WERI-Rb-1 (cell line): ENCODE data around the gene PRKAR2A.
"Not testable (repeated sequence)": the region's sequence is repeated elsewhere in the genome, so short reads cannot be mapped to it uniquely, and the experiment has no call there.

Source experiments
- DNase-seq: peaks from one replicate; pipeline ENCODE4 v3.0.0-alpha.2; 2020
- H3K27ac ChIP-seq: fragments of 250-450 bp; sonication (Bioruptor Pico); 2 replicates; pipeline ENCODE4 v1.5.1; 2020; ENCODE audit warnings: mild to moderate bottlenecking, moderate library complexity
- H3K27me3 ChIP-seq: fragments of 250-450 bp; sonication (Bioruptor Pico); 2 replicates; pipeline ENCODE4 v1.5.1; 2021; ENCODE audit warnings: mild to moderate bottlenecking, low read depth, moderate library complexity; ENCODE audit not compliant: insufficient read depth, severe bottlenecking
- H3K36me3 ChIP-seq: fragments of 250-450 bp; sonication (Bioruptor Pico); 2 replicates; pipeline ENCODE4 v1.5.1; 2020; ENCODE audit warnings: mild to moderate bottlenecking, moderate library complexity
- H3K4me3 ChIP-seq: 2 replicates; pipeline ENCODE4 v1.5.1; 2011; ENCODE audit warnings: low read depth, mild to moderate bottlenecking, control low read depth, low read length
- H3K9me3 ChIP-seq: fragments of 250-450 bp; sonication (Bioruptor Pico); 2 replicates; pipeline ENCODE4 v1.5.1; 2021; ENCODE audit warnings: mild to moderate bottlenecking, moderate library complexity; ENCODE audit not compliant: severe bottlenecking
- TF ChIP-seq, protein P1 (sequence below): IDR thresholded peaks from 2 replicates; pipeline ENCODE4 v1.5.1; 2011; ENCODE audit warnings: low read depth, mild to moderate bottlenecking, control low read depth, inconsistent platforms, low read length

PRKAR2A gene

DNA sequence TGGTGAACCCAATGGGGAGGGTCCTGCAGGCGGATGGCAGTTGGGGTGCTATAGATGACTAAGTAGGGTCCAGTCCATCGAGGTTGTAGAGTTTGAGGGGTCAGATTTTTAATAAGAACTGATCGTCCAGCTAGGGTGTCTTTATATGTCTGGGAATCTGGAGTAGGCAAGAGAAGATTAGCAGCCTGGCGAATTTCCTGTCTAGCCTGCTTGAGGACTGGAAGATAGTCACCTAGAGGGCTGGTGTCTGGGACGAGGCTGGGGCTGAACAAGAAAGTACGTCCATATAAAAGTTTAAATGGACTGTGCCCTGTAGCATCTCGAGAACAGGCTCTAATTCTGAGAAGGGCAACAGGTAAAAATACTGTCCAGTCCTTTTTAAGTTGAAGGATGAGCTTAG lies 123.9 kb downstream of the PRKAR2A start:
- Histone ChIP-seq H3K9me3 (peaks cover 3% of the 10 kb centered on the region), H3K27me3 (no peaks in the 10 kb centered on the region), H3K36me3 (no peaks in the 10 kb centered on the region), H3K4me3 (no peak overlapping the region), H3K27ac (no peak overlapping the region)
- TF ChIP-seq, protein P1, sequence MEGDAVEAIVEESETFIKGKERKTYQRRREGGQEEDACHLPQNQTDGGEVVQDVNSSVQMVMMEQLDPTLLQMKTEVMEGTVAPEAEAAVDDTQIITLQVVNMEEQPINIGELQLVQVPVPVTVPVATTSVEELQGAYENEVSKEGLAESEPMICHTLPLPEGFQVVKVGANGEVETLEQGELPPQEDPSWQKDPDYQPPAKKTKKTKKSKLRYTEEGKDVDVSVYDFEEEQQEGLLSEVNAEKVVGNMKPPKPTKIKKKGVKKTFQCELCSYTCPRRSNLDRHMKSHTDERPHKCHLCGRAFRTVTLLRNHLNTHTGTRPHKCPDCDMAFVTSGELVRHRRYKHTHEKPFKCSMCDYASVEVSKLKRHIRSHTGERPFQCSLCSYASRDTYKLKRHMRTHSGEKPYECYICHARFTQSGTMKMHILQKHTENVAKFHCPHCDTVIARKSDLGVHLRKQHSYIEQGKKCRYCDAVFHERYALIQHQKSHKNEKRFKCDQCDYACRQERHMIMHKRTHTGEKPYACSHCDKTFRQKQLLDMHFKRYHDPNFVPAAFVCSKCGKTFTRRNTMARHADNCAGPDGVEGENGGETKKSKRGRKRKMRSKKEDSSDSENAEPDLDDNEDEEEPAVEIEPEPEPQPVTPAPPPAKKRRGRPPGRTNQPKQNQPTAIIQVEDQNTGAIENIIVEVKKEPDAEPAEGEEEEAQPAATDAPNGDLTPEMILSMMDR: no peak
- no peak for DNase-seq

DNA sequence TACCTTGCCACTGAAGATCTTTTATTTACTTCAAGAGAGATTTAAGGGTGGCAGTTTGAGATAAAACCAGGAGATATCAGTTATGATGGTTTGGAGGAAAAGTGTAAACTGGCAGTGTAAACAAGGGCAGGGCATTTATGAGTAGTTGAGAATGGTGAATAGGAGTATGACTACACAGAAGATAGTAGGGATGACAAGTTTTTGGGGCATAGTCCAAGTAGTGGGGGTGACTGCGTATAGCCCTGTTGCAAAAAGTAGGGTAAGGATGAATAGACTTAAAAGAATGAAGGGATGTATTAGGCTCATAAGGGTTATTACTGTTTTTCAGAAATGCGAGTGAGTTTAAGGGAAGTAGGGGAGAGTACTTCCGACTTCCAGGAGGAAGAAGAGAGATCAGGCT lies 124.4 kb downstream of the PRKAR2A start:
- not testable (repeated sequence) for H3K27me3 ChIP-seq, H3K36me3 ChIP-seq, H3K9me3 ChIP-seq, DNase-seq, H3K27ac ChIP-seq, H3K4me3 ChIP-seq

GRCh38 chr3:48716982-48717746 lies 130.5 kb downstream of the PRKAR2A start, which contains the start of gene IP6K2:
Gene IP6K2 (minus strand): TSS chr3:48717221. CDS start chr3:48695291, 21,930 bp downstream.
- Histone ChIP-seq H3K36me3 (peaks cover 45% of the 10 kb centered on the region), H3K27me3 (no peaks in the 10 kb centered on the region), H3K9me3 (no peaks in the 10 kb centered on the region), H3K4me3 (peak within 1 kb of the TSS; percentile 99), H3K27ac (peak within 1 kb of the TSS; percentile 98)
- DNase-seq: peak; percentile 99
- TF ChIP-seq, protein P1: no peak

- TF ChIP-seq, protein P1: no peak
- H3K36me3 ChIP-seq: peaks cover 49% of the 10 kb centered on the region
- H3K27ac ChIP-seq: peak overlapping the region; percentile 98
- H3K27me3 ChIP-seq: no peaks in the 10 kb centered on the region
- H3K9me3 ChIP-seq: no peaks in the 10 kb centered on the region
- peak overlapping the region; percentile 99 for H3K4me3 ChIP-seq
- DNase-seq: no peak
Observed at GRCh38 chr3:48716508-48716981, 131.1 kb downstream of the PRKAR2A start.

DNA sequence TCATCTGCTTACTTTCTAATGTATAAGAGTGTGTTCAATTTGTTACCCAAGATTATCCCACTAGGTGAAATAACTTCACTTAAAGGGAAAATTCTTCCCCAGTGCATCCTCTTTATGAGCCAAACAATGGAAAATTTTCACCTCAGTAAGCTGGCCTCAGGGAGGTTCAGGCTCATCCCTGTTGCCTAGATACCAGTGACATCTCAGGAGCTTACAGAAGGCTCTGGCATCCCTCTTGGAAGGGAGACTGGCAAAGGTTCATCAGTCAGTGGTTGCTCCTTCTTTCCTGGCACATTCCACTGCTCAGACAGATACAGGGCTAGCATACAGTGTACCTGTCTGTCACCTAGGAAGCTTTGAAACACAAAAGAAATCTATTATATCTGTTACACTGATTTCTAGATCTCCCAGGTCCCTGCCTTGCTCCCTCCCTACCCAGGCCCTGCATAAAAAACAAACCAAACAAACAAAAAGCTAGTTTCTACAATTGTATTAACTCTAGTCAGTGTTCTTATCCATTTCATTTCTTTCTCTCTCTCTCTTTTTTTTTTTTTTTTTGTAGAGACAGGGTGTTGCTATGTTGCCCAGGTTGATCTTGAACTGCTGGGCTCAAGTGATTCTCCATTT lies 132.4 kb downstream of the PRKAR2A start:
- H3K27ac ChIP-seq: no peak overlapping the region
- TF ChIP-seq, protein P1: no peak
- H3K27me3 ChIP-seq: no peaks in the 10 kb centered on the region
- no peak overlapping the region; the same call in 1 of the 2 replicates for H3K4me3 ChIP-seq
- no peaks in the 10 kb centered on the region for H3K9me3 ChIP-seq
- H3K36me3 ChIP-seq: peaks cover 62% of the 10 kb centered on the region
- no peak for DNase-seq

DNA sequence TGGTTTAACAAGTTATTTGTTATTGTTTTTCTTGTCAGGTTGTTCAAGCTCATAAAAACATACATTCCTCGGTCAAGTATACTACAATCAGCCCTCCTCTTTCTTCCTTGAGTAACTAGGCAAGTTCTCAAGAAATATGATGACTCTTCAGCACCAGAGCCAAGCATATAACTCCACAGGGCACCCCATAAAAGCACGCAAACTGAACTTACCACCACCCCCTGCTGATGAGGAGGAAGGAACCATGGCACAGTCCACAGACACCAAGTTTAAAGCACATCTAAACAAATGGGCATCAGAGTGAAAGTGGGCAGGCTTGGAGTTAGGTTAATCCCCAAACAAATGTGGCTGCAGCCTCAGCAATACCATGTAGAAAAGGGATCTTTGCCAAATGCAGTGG lies 135.9 kb downstream of the PRKAR2A start:
- Histone ChIP-seq H3K27ac (no peak overlapping the region), H3K36me3 (peaks cover 95% of the 10 kb centered on the region), H3K27me3 (no peaks in the 10 kb centered on the region), H3K9me3 (no peaks in the 10 kb centered on the region), H3K4me3 (no peak overlapping the region)
- no peak for DNase-seq
- TF ChIP-seq, protein P1: no peak
